Measurements from ENCODE around the gene CHL1. TPM values are rescaled to one million over a fixed set of nuclear protein-coding genes. Genes with fewer than 3 reads are reported as not detected.

CHL1 gene
- polyA plus RNA-seq, 10 donors = 1.6 to 5.8 (median 2.7) TPM

DNA sequence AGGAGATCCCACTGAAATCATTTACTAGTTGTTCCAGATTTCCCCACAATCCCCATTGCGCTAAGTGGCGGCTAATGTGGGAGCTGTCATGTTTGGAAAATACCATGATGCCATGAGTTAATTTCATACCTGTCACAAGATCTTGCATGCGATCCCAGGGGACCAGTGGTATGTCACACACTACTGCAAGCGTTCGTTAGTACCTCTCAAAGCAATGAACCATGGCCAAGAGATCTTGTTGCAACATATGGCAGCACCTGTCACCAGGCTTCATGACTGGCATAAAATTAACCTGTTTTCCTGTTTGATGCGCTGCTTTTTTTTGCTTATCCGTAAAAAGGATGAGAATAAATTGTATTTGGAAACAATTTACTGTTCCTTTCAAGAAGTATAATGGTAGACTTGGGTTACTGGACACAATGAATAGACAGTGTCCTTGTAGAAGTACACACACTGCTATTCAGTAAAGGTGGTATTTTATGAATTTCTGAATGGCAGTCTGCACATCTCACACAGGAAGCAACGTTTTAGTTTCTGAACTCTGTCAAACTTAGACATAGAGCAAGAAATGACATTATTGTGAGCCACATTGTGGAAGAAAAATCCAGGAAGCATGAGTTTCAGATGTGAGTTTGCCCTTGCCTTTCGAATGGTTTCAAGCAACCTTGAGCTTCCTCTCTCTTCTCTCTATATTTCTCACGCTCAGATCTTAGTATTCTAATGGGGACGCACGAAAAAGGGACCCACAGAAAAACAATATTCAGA is 81.9 kb downstream of the CHL1 start:
- DNase-seq = peak; percentile 5 to 37 (median 22)

DNA sequence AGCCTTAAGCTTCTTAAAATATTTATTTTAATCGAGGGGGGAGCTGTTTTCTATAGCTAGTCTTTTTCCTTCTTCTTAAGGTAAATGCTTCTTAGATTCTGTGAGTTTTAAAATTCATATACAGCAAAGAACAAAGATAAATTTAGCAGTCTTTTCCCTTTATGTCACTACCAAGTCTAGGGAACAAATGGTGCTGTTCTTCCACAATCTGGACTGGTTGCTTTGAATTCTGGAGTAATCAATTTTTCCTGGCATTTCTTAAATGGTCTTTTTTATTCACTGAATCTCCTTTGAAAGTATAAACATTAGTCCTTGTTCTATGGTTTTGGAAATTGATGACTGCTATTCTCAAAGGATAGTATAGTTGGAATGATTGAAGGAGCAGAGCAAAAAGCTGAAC is 82.8 kb downstream of the CHL1 start:
- no peak for DNase-seq

DNA sequence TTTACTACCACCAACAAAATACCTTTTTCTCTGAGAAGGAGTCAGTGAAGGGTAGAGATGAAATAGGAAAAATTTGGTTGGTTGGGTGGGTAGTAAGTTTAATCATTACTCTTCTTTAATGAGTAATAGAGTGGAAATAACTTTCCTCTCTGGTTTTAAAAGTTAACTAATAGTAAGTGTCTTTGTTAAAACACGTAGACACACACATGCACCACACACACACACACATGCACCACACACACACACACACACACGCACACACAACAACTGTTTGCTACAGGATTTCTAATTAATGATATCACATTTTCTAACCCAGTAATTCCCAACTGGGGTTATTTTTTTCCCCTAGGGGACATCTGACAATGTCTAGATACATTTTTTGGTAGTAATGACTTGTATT is 84.1 kb downstream of the CHL1 start:
- DNase-seq = no peak

DNA sequence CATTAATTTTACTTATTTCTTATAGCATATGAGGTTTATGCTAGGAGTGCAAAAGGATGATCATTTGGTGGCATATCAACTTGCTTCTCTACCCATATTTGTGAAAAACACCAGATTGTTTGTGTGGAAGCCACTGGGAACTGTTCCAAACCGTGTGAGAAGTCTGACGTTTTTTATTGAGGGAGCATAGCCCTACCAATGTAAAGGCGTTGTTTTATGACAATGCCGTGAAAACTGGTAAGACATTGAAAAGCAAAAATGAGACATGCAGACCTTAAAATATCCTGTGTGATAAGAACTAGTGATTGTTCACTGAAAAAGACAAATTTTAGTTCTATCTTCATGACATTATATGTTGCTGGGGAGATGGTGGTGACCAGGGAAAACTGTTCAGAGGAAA is 87.8 kb downstream of the CHL1 start:
- no peak for DNase-seq

DNA sequence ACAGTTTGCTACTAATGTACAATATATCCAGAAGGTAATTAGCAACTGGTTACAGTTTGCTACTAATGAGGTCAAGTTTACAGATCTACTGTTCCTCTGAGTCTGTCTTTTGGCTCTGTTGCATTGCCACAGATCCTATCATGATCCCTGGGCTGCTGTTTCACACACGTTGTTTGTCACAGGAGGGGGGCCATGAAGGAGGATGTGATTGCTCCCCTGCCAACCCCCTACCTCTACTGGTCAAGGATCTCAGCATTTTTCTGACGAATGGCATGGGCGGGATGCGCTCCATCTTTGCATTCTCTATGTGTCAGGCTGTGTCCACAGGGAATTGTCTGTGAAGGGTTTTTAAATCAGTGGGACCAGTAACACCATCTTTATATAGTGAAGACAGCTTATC is 91.9 kb downstream of the CHL1 start:
- DNase-seq = no peak

DNA sequence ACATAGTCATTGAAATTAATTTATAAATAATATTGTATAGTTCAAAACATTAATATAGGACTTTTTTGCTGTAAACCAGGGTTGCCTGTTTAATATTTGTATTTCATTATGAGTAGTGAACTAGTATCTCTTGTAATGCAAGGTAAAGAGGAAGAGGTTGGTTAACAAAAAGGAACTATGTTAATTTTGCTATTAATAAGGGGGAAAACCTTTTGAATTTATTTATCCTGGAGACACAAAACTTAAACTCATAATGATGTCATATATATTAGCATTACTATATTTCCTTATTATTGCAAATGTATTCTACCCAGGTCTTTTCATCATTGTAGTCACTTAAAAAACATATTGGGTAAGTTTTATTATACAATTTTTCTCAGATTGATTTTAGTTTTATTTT is 94.5 kb downstream of the CHL1 start:
- no peak for DNase-seq

DNA sequence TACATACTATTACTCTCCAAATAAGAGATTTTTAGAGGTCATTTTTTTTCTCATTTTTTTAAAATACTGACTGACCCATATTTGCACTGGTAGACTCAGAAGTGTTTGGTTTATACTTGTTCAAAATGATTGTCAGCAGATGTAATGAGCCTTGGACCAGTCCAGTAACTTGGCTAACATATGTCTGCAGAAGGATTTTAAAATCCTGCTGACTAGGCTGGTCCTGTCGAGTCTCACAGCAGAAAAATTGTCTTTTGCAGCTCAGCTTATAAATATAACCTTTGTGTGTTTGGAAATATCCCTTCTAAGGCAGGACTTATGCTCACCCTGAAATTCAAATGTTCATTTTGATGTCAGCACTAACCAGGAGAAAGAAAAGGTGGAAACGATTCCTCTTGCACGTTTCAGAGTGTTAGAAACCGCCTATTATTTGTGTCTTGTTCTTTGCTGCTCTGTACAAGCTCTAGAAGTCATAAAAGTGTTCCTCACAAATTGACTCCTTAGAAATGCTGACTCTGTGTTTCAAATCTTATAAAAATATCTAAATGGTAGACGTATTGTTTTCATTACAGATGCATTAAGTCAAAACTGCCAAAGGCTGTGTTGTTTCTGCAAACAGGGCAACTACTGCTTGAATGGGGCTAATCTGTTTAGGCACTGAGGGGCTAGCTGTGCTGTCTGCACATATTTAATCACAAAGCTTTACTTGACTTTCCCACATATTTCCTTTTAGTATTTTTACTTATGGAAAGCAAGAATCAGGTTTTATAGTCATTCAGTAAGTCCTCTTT is 95.3 kb downstream of the CHL1 start:
- DNase-seq = no peak

DNA sequence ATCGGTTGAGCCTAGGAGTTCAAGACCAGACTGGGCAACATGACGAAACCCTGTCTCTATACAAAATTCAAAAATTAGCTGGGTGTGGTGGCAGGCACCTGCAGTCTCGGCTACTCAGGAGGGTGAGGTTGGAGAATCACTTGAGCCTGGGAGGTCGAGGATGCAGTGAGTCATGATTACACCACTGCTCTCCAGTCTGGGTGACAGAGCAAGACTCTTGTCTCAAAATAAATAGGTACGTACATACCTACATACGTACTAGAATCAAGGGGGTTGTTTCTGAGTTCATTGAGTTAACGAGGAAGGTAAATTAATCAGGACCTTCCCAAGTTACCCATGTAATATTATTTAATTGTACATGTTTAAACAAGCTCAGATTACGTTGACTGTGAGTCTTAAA is 97.5 kb downstream of the CHL1 start:
- DNase-seq = no peak

DNA sequence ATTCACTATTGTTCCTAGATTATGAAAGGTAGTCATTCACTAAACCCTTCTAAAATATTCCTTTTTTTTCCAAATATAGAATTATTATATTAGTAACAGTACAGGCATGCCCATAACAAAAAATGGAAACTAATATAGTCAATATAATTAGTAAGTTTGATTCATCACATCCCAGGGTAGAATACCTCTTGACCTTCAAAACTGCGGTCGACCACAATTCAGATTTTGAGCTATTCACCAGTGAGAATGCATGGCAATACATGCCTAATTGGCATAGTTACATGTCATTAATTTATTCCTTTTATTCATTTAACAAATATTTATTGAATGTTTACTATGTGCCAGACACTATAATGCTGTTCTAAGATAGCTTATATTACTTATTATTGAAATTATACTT is 98.0 kb downstream of the CHL1 start:
- DNase-seq = no peak

DNA sequence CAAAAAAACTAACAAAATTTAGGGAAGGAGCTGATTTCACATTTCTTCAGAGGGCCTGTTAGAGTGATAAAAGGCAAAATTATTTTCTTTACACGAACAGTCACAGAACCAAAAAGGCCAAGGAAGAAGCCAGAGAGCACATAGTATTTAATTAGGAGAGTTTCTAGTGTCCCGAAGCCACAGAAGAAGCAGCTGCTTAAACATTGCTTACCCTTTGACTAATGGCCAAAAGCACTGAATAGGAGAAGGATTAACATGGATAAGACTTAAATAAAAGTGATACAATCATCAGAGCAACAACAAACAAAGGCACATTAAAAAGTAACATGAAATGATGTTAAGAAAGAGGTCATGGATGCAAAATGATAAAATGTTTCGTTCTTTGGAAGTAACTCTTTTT is 98.6 kb downstream of the CHL1 start:
- DNase-seq = no peak

DNA sequence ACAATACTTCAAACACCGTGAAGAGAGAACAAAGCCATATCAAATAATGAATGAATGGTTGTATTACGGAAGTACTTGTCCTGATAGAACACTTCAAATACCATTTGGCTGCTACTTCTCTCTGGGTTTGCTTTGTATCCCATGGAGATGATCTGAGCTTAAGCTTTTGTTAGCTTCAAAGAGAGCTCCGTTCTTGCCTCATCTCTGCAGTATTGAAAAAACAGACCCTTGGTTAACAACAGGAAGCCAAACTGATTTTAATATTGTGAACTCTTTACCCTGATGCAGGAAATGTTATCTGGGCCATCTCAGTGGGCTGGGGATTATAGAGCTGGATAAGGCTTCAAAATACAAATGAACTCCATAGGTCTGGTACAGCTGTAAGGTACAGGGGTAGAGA is 101.0 kb downstream of the CHL1 start:
- DNase-seq = no peak

DNA sequence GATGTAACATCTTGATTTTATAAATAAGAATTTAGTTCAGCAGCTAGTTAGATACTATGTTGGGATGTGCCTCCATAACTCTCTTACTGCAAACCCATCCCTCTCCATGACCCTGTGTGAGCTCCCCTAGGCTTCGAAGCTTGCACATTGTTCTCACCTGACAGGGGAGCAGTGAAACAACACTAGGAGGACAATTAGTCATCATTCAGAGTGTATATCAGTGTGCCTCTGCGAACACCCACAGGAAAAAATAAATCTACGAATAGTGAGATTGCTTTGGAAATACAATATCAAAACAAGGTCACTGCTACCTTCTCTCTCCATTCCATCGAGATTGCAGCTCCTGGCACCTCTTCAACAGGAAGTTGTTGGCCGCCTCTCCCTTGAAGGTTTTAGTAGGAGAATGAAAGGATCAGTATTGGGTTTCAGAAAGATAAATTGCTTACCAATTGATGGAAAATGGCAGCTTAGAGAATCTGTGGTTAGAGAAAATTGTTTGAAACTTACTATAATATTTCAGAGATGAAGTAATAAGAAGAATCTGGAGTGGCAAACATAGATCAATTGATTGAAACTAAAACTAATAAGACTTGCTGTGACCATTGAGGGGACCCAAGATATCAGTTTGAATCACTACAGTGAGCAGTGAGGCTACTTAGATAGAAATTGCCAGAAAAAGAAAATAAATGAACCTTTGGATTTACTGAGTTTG is 103.2 kb downstream of the CHL1 start:
- no peak for DNase-seq

DNA sequence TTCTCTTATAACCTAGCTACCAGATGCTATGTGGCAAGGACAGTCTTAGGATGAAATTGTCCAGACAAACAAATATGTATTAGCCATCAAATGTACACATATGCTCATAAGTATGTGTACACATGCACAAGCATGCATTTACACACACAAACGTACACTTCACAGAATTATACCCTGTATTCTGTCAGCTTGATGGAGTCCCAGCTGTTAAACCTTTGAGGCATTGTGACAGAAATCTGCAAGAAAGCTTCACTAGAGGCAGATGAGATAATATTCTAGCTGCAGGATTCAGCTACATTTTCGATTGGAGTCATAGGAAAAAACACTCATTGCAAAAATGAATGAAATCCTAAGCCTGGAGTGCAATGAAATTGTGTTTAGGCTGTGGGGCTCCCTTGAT is 110.6 kb downstream of the CHL1 start:
- no peak for DNase-seq

DNA sequence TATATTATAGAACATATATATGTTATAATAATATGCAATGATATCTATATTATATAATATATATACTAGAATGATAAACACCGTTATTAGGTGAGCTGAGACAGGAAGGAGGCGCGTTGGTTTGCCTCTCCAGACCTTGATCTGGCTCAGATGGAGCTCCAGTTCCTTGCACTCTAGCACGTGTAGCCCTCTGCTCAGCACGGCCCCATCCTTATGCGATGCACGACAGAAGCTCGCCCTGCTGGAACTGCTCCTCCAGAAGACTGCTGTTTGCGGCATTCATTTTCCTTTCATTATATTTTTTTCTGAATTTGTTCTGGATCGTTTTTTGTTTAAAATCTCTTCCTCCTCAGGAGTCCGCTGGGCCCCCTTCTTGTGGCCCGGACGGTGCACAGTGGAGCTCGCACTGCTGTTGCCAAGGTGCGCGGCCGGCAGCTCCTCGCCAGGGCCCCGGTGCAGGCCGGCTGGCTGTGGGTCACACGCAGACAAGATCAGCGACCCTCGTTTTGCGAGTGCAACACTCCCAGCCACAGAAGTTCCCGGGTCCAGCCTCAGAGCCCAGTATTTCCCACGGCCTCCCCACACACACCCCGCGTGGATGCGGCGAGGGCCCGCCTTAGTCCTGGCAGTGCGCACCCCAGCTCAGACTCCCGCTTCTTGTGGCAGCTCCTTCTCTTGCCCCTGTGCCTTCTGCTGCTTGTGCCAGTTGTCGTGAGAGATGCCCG is 112.2 kb downstream of the CHL1 start:
- DNase-seq = no peak

DNA sequence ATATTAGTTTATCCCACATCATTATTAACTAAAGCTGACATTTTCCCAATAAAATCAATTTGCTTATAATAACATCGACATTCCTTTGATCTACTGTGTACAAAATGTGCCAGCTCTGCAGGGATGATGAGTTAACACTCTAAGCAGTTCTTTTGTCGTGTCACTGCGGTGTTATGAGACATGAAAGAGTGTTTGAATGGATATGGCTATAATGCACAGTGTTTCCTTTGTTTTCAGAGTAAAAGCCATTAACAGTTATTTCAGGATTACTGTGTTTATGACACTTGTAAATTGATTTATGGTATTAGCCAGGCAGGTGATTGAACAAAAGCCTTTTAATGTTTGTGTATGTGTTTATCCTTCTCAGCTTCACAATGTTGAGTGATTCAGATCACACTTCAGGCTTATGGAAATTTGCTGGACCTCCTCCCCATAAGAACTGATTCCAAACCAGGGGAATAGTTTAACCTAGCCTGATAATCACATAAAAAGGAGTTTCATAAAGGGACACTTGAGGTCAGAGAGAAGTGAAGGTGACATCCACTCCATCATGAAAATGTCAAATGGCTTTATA is 115.7 kb downstream of the CHL1 start:
- DNase-seq = no peak

DNA sequence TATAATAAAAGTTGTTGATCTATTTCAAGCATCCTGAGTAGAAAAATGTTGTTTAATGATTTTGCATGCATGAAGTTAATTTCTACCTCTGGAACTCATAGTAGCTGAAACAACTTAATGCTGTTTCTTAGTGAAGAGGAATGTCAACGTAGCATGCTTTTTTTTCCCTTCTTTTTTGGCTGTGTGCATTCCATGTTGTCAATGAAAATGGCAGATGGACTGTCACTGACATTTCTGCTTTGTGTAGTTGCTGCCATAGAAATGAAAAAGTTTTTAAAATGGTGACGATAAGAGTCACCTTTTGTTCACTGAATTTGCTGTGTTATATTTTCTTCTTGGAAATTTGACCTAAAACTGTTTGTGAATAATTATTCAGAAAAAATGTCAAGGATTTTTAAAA is 116.3 kb downstream of the CHL1 start:
- no peak for DNase-seq

DNA sequence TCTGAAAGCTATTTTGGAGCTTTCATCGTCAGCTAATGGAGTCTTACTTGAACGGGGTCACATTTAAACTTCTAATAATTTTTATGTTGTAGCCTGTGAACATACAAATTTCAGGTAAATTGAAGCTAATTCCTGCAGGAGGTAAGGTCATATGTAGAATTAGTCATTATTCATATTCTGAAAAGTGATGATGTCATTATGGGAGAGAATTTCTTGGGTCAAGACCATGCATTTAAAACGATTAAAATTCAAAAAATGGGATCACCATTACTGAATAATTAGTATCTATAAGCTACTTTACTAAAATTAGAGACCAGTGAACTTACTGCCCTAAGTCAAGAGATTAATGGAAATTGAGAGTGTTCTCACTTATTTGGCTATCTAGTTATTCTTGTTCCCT is 120.4 kb downstream of the CHL1 start:
- no peak for DNase-seq

DNA sequence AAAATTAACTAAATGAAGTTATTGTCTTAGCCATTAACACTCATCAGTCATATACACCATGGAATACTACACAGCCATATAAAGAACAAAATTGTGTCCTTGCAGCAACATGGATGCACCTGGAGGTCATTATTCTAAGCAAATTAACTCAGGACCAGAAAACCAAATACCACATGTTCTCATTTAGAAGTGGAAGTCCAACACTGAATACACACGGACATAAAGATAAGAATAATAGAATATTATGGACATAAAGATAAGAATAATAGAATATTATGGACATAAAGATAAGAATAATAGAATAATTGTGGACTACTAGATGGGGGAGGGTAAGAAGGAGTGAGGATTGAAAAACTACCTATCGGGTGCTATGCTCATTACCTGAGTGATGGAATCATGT is 122.3 kb downstream of the CHL1 start:
- no peak for DNase-seq

DNA sequence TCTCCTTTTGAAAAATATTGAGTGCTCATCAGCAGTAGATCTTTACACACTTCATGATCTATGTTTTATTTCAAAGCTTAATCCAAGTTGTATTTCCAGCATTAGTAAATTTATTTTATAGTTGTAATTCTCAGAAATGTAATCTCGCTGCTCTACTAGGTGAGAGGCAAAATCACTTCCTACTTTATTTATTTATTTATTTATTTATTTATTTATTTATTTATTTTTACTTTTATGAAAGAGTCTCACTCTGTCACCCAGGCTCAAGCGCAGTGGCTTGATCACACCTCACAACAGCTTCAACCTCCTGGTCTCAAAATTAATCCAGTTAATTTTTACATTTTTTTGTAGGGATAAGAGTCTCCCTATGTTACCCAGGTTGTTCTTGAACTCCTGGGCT is 127.9 kb downstream of the CHL1 start:
- DNase-seq = no peak

DNA sequence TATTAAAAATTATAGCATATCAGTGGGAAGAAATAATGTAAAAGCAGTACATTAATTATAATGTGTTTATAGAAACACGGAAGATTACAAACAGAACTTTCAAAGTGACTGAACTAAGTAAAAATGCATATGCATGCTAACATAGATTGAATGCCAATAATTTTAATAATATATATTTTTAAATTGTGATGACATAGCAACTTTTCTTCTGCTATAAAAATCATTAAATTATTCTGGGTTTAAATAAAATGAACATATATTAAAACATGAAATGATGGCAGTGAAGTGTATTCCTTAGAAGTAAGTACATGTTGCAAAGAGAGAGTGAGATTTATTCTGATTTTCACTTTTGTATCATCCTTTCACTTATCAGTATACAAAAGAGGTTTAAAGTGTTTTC is 128.9 kb downstream of the CHL1 start:
- no peak for DNase-seq

DNA sequence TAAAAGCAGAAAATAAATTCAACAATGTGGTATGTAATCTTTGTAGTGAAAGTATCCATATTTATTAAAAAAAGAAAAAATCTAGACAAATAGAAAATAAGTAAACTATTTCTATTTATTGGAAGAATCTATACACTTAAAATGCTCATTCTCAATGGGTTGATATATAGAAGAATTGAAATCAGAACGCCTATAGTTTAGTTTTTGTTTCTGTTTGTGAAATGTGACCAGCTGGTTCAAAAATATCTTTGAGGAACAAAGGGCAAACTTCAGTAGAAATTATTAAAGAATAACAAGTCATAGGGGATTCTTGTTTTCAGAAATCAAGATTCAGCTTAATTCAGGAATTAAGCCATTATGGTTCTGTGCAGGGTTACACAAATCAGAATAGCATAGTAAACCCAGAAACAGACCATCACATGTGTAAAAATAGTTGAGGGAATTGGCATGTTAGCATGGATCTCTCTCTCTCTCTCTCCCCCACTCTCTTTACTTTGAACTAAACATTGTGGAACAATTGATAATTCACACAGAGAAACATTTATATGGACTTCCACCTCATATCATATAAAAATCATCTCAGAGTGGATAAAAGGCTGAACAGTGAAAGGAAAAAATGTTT is 134.0 kb downstream of the CHL1 start:
- DNase-seq = no peak

Data from muscle of back (tissue), 11 donors.